GM18505 (cell line): ENCODE results near the gene KCNIP3.

Source experiments
- ATAC-seq: cut with Tn5 transposase; IDR thresholded peaks from one replicate; pipeline ENCODE4 v1.9.1; 2021; ENCODE audit not compliant: unreplicated experiment
- POLR2A ChIP-seq: IDR thresholded peaks from 4 replicates; pipeline ENCODE4 v1.6.1; 2011; ENCODE audit warnings: borderline replicate concordance; ENCODE audit not compliant: insufficient read depth, insufficient read length; ENCODE audit errors: extremely low read depth

KCNIP3 gene

GRCh38 chr2:95329891-95330793 is 33.0 kb downstream of the KCNIP3 start:
- ATAC-seq = no peak
- TF ChIP-seq POLR2A = no peak

- ATAC-seq = no peak
- no peak for TF ChIP-seq POLR2A
These were observed 33.7 kb downstream of the KCNIP3 start for GRCh38 chr2:95330794-95331338.

- ATAC-seq = no peak
- no peak for TF ChIP-seq POLR2A
These were observed 34.5 kb downstream of the KCNIP3 start for GRCh38 chr2:95331606-95332005.

- no peak for TF ChIP-seq POLR2A
- no peak for ATAC-seq
These were observed 34.9 kb downstream of the KCNIP3 start for GRCh38 chr2:95332036-95332435.

GRCh38 chr2:95333056-95333455 is 35.9 kb downstream of the KCNIP3 start:
- no peak for TF ChIP-seq POLR2A
- ATAC-seq = no peak

- no peak for TF ChIP-seq POLR2A
- ATAC-seq = no peak
These were observed 36.8 kb downstream of the KCNIP3 start for GRCh38 chr2:95333888-95334338.

- TF ChIP-seq POLR2A = no peak
- ATAC-seq = no peak
These were observed 37.9 kb downstream of the KCNIP3 start for GRCh38 chr2:95334916-95335641.

GRCh38 chr2:95336406-95336805 is 39.3 kb downstream of the KCNIP3 start:
- no peak for ATAC-seq
- no peak for TF ChIP-seq POLR2A

GRCh38 chr2:95337829-95338228 is 40.7 kb downstream of the KCNIP3 start:
- no peak for ATAC-seq
- no peak for TF ChIP-seq POLR2A

GRCh38 chr2:95342556-95343320 is 45.6 kb downstream of the KCNIP3 start:
- no peak for ATAC-seq
- no peak for TF ChIP-seq POLR2A

GRCh38 chr2:95343429-95344214 is 46.5 kb downstream of the KCNIP3 start:
- ATAC-seq = no peak
- no peak for TF ChIP-seq POLR2A

- TF ChIP-seq POLR2A = no peak
- no peak for ATAC-seq
These were observed 47.1 kb downstream of the KCNIP3 start for GRCh38 chr2:95344215-95344583.
